Hematopoietic multipotent progenitor cell treated with erythropoietin and hydrocortisone succinate and interleukin-3 and kit ligand, for 4 days (in vitro differentiated cells): ENCODE measurements around the gene SCYL1.

Experiments used
- DNase-seq: peaks from one replicate; pipeline ENCODE4 v3.0.0-alpha.2; 2015

SCYL1 gene

DNA sequence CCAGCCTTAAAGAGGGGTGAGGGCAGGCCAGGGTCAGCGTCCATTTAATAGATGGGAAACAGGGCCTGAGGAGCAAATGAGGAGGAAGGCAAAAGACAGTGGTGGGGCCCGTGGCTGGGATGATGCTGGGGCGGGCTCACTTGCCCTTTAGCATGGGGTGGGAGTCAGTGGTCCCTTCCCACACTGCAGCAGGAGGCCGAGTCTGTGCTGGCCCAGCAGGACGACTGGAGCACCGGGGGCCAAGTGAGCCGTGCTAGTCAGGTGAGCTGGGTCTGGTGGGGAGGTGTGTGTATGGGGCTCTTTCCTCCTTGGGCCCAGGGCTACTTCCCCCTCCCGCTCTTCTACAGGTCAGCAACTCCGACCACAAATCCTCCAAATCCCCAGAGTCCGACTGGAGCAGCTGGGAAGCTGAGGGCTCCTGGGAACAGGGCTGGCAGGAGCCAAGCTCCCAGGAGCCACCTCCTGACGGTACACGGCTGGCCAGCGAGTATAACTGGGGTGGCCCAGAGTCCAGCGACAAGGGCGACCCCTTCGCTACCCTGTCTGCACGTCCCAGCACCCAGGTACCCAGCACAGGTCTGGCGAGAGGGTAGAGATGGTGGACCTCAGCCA is 12.8 kb downstream of the SCYL1 start:
- no peak for DNase-seq

DNA sequence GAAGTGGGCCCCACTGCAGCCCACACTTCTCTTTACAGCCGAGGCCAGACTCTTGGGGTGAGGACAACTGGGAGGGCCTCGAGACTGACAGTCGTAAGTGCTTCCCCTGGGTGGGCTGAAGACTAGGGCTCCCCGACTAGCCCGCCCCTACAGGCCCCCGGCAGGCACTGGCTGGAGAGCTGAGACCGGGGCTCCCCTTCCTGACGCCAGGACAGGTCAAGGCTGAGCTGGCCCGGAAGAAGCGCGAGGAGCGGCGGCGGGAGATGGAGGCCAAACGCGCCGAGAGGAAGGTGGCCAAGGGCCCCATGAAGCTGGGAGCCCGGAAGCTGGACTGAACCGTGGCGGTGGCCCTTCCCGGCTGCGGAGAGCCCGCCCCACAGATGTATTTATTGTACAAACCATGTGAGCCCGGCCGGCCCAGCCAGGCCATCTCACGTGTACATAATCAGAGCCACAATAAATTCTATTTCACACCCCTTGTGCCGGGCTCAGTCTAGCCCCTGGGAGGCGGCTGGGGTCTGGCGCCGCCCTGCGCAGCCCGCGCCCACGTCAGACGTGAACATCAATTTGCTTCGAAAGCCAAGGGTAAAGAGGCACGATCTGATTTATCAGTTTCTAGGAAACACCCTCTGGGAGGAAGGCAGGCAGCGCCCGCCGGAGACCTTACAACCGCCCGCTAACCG is 13.5 kb downstream of the SCYL1 start:
- DNase-seq: no peak

- no peak for DNase-seq
These were observed 14.2 kb downstream of the SCYL1 start for GRCh38 chr11:65538915-65539743.

- DNase-seq: peak; percentile 91
These were observed 14.9 kb downstream of the SCYL1 start for GRCh38 chr11:65539744-65540289.

GRCh38 chr11:65540290-65541092 is 15.6 kb downstream of the SCYL1 start:
- peak; percentile 96 for DNase-seq

- no peak for DNase-seq
These were observed 16.5 kb downstream of the SCYL1 start for GRCh38 chr11:65541093-65541982.

- DNase-seq: no peak
These were observed 18.0 kb downstream of the SCYL1 start for GRCh38 chr11:65542738-65543390.

DNA sequence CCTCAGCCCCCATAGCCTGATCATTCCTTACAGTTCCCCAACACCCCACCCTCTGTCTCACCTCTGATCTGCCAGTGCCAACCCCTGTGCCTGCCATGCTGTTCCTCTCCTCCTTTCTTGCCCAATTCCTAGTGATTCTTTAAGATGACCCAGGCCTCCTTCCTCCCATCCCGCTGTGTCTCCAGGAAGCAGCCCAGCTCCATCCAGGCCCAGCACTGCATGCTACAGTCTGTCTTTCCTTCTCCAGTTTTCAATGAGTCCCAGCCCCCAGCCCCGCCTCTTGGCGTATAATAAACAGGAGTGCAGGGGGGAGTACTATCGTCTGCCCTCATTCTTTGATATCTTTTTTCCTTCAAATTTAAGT is 21.0 kb downstream of the SCYL1 start:
- DNase-seq: peak; percentile 37

- DNase-seq: peak; percentile 96
These were observed 21.5 kb downstream of the SCYL1 start for GRCh38 chr11:65546217-65546958.

DNA sequence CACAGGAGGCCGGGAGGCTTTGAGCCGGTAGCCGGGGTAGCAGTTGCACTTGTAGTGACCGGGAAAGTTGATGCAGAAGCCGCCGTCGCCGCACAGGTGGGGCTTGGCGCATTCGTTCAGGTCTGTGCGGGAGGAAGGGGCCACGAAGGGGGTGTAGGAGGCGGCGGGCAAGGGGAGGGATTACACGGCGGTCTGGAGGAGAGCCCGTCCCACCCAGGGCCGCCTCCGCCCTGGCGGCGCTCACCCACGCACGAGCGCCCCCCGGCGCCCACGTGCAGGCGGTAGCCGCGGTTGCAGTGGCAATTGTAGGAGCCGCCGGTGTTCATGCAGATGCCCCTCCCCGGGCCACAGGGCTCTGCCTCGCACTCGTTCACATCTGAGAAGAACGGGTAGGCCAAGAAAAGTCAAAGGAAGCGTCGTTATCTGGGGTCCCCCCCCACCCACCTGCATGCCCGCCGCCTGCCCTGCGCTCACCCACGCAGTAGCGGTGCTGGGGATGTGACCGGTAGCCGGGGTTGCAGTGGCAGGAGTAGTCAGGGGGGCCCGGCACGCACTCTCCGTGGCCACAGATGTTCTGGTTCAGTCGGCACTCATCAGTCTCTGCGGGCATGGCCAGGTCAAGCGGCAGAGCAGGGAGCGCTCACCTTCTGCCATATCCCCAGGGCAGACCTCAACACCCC is 22.7 kb downstream of the SCYL1 start:
- no peak for DNase-seq

GRCh38 chr11:65548395-65548794 is 23.5 kb downstream of the SCYL1 start:
- no peak for DNase-seq

GRCh38 chr11:65549096-65549495 is 24.2 kb downstream of the SCYL1 start:
- DNase-seq: no peak

- peak; percentile 76 for DNase-seq
These were observed 26.9 kb downstream of the SCYL1 start for GRCh38 chr11:65551572-65552387.

DNA sequence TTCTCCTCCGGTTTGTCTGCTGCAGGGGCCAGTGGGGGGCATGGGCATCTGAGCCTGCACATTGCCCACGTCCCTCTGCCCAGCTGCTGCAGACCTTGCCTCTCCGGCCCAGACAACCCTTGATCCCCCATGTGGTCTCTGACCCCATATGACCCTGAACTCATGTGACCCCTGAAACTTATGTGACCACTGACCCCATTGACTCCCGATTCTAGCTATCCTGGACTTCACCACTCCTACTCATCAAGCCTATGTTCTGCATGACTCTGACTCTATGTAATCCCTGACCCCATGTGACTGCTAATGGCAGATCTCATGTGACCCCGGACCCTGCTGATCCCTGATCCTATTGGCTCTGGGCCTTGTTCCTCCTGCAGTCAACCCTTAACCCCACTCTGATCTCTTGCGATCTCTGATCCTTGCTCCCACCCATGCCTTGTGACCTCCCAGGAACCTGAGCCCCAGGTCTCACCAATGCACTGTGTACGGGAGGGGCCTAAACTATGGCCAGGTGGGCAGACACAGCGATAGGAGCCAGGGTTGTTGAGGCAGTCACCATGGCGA is 27.6 kb downstream of the SCYL1 start:
- no peak for DNase-seq

DNA sequence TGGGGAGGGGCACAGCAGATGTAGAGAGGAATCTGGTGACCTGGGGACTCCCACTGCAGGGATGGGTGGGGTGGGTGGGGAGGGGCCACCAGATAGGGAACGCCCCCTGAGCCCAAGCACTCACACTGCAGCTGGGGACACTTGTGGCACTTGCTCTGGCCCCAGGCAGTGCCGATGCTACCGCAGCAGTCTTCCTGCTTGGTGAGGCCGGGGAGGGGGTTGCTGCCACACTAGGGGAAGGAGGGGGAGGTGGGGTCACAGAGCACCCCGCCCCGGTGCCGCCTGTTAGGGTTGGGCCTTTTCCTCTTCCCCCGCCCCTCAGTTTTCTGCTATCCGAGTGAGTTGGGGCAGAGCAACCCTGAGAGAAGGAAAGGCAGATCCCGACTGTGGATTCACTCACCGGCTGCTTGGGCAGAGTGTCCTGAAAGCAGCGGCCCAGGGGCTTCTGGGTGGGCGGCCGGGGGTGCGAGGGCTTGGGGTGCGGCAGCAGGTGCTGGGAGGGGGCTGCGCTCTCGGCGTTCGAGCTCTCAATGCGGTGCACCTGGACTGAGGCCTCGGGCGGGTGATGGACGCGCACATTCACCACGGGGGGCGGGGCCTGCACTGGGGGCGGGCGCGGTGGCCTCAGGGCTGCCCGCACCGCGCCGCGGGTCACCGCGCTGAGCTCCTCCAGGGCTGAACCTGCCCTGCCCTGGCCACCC is 28.6 kb downstream of the SCYL1 start:
- peak; percentile 87 for DNase-seq

DNA sequence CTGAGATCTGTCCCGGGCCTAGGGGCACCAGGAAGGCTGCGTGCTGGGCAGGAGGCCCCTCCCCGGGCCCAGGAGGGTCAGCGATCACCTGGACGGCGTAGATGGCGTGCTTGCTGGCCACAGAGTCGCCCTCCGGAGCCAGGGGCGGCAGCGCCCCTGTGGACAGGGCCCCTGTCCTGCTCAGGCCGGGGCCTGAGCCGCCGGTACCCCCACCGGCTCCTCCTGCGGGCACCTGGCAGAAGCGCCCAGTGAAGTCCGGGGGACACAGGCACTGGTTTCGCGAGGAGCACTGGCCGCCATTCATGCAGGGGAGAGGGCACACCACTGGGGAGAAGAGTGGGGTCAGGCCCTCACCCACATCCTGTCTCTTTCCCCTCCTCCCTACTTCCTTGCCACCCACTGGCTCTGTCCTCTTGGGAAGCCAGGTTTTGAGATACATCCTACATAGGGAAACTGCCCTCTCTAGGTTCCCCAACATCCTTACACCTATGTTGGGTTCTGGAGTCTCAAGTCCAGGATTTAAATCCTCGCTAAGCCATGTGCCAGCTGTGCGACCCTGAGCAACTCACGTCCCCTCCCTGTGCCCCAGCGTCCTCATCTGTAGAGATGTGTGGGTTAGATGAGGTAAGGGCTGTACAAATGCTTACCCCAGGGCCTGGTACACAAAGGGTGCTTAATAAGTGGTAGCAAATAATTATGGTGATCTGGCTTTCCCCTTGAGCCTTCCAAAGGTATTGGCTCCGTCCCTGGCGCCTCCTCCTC is 29.4 kb downstream of the SCYL1 start:
- DNase-seq: no peak

- DNase-seq: no peak
These were observed 30.1 kb downstream of the SCYL1 start for GRCh38 chr11:65554842-65555430.
